ENCODE data around the gene BSDC1.

The BSDC1 gene

GRCh38 chr1:32337855-32338636 is 56.2 kb downstream of the BSDC1 start:
- no peak overlapping the region for H3K27ac ChIP-seq (ENCODE audit: insufficient read depth, low read length, poor library complexity, severe bottlenecking)
- no peak for DNase-seq

GRCh38 chr1:32336963-32337675 is 57.1 kb downstream of the BSDC1 start:
- no peak overlapping the region for H3K27ac ChIP-seq (ENCODE audit: insufficient read depth, low read length, poor library complexity, severe bottlenecking)
- peaks cover 11% of the 10 kb centered on the region for H3K36me3 ChIP-seq (ENCODE audit: control insufficient read depth, insufficient read depth, low read length)
- H3K4me3 ChIP-seq (ENCODE audit: insufficient read depth, low read depth, low read length, poor library complexity, severe bottlenecking) = no peak overlapping the region
- peaks cover 28% of the 10 kb centered on the region for H3K4me1 ChIP-seq (ENCODE audit: control insufficient read depth, insufficient read depth, low read length, poor library complexity, severe bottlenecking)
- DNase-seq = peak; percentile 53 to 59 (median 55)
- H3K9me3 ChIP-seq (ENCODE audit: control insufficient read depth, low read length) = no peaks in the 10 kb centered on the region
- H3K27me3 ChIP-seq (replicated peaks; ENCODE audit: control insufficient read depth, insufficient read depth, low read length, poor library complexity, severe bottlenecking) = no peaks in the 10 kb centered on the region

More at GRCh38 chr1:32337855-32338636, 56.2 kb downstream of the BSDC1 start:
- peaks cover 28% of the 10 kb centered on the region for H3K4me1 ChIP-seq (ENCODE audit: control insufficient read depth, insufficient read depth, low read length, poor library complexity, severe bottlenecking)
- H3K4me3 ChIP-seq (ENCODE audit: insufficient read depth, low read depth, low read length, poor library complexity, severe bottlenecking) = no peak overlapping the region
- no peaks in the 10 kb centered on the region for H3K9me3 ChIP-seq (ENCODE audit: control insufficient read depth, low read length)
- H3K27me3 ChIP-seq (replicated peaks; ENCODE audit: control insufficient read depth, insufficient read depth, low read length, poor library complexity, severe bottlenecking) = no peaks in the 10 kb centered on the region
- peaks cover 4% of the 10 kb centered on the region for H3K36me3 ChIP-seq (ENCODE audit: control insufficient read depth, insufficient read depth, low read length)

- peak overlapping the region; percentile 40 for H3K4me3 ChIP-seq (ENCODE audit: insufficient read depth, low read depth, low read length, poor library complexity, severe bottlenecking)
- peaks cover 17% of the 10 kb centered on the region for H3K36me3 ChIP-seq (ENCODE audit: control insufficient read depth, insufficient read depth, low read length)
- peaks cover 28% of the 10 kb centered on the region for H3K4me1 ChIP-seq (ENCODE audit: control insufficient read depth, insufficient read depth, low read length, poor library complexity, severe bottlenecking)
- H3K27ac ChIP-seq (ENCODE audit: insufficient read depth, low read length, poor library complexity, severe bottlenecking) = no peak overlapping the region
- no peaks in the 10 kb centered on the region for H3K9me3 ChIP-seq (ENCODE audit: control insufficient read depth, low read length)
- H3K27me3 ChIP-seq (replicated peaks; ENCODE audit: control insufficient read depth, insufficient read depth, low read length, poor library complexity, severe bottlenecking) = no peaks in the 10 kb centered on the region
- DNase-seq = no peak
Measured at GRCh38 chr1:32336591-32336932, 57.7 kb downstream of the BSDC1 start.

GRCh38 chr1:32335790-32336590 is 58.3 kb downstream of the BSDC1 start, which contains the start of gene MARCKSL1:
Gene MARCKSL1, minus strand, starts transcription at chr1:32336233. Its CDS starts 200 bp downstream, at chr1:32336033.
- Histone ChIP-seq H3K27me3 (replicated peaks; ENCODE audit: control insufficient read depth, insufficient read depth, low read length, poor library complexity, severe bottlenecking) (no peaks in the 10 kb centered on the region), H3K27ac (ENCODE audit: insufficient read depth, low read length, poor library complexity, severe bottlenecking) (peak within 1 kb of the TSS; percentile 65)
- peak; percentile 77 to 83 (median 78) for DNase-seq

GRCh38 chr1:32335535-32335789 is 58.8 kb downstream of the BSDC1 start:
- peaks cover 28% of the 10 kb centered on the region for H3K4me1 ChIP-seq (ENCODE audit: control insufficient read depth, insufficient read depth, low read length, poor library complexity, severe bottlenecking)
- peaks cover 28% of the 10 kb centered on the region for H3K36me3 ChIP-seq (ENCODE audit: control insufficient read depth, insufficient read depth, low read length)
- peak overlapping the region; percentile 62 for H3K4me3 ChIP-seq (ENCODE audit: insufficient read depth, low read depth, low read length, poor library complexity, severe bottlenecking)
- DNase-seq = no peak
- H3K27ac ChIP-seq (ENCODE audit: insufficient read depth, low read length, poor library complexity, severe bottlenecking) = no peak overlapping the region
- H3K27me3 ChIP-seq (replicated peaks; ENCODE audit: control insufficient read depth, insufficient read depth, low read length, poor library complexity, severe bottlenecking) = no peaks in the 10 kb centered on the region
- no peaks in the 10 kb centered on the region for H3K9me3 ChIP-seq (ENCODE audit: control insufficient read depth, low read length)

More at GRCh38 chr1:32335790-32336590, 58.3 kb downstream of the BSDC1 start, which contains the start of gene MARCKSL1:
- H3K36me3 ChIP-seq (ENCODE audit: control insufficient read depth, insufficient read depth, low read length) = peaks cover 22% of the 10 kb centered on the region
- peak within 1 kb of the TSS; percentile 62 for H3K4me3 ChIP-seq (ENCODE audit: insufficient read depth, low read depth, low read length, poor library complexity, severe bottlenecking)
- peaks cover 28% of the 10 kb centered on the region for H3K4me1 ChIP-seq (ENCODE audit: control insufficient read depth, insufficient read depth, low read length, poor library complexity, severe bottlenecking)
- H3K9me3 ChIP-seq (ENCODE audit: control insufficient read depth, low read length) = no peaks in the 10 kb centered on the region

- peak overlapping the region; percentile 62 for H3K4me3 ChIP-seq (ENCODE audit: insufficient read depth, low read depth, low read length, poor library complexity, severe bottlenecking)
- peaks cover 28% of the 10 kb centered on the region for H3K4me1 ChIP-seq (ENCODE audit: control insufficient read depth, insufficient read depth, low read length, poor library complexity, severe bottlenecking)
- H3K9me3 ChIP-seq (ENCODE audit: control insufficient read depth, low read length) = no peaks in the 10 kb centered on the region
- DNase-seq = peak; percentile 44 to 58 (median 55)
- H3K27me3 ChIP-seq (replicated peaks; ENCODE audit: control insufficient read depth, insufficient read depth, low read length, poor library complexity, severe bottlenecking) = no peaks in the 10 kb centered on the region
- peaks cover 32% of the 10 kb centered on the region for H3K36me3 ChIP-seq (ENCODE audit: control insufficient read depth, insufficient read depth, low read length)
- H3K27ac ChIP-seq (ENCODE audit: insufficient read depth, low read length, poor library complexity, severe bottlenecking) = peak overlapping the region; percentile 38
Measured at GRCh38 chr1:32334864-32335534, 59.2 kb downstream of the BSDC1 start.

- peaks cover 36% of the 10 kb centered on the region for H3K36me3 ChIP-seq (ENCODE audit: control insufficient read depth, insufficient read depth, low read length)
- peak overlapping the region; percentile 38 for H3K27ac ChIP-seq (ENCODE audit: insufficient read depth, low read length, poor library complexity, severe bottlenecking)
- no peak for DNase-seq
- peak overlapping the region; percentile 62 for H3K4me3 ChIP-seq (ENCODE audit: insufficient read depth, low read depth, low read length, poor library complexity, severe bottlenecking)
- no peaks in the 10 kb centered on the region for H3K27me3 ChIP-seq (replicated peaks; ENCODE audit: control insufficient read depth, insufficient read depth, low read length, poor library complexity, severe bottlenecking)
- peaks cover 28% of the 10 kb centered on the region for H3K4me1 ChIP-seq (ENCODE audit: control insufficient read depth, insufficient read depth, low read length, poor library complexity, severe bottlenecking)
- no peaks in the 10 kb centered on the region for H3K9me3 ChIP-seq (ENCODE audit: control insufficient read depth, low read length)
Measured at GRCh38 chr1:32334274-32334861, 59.9 kb downstream of the BSDC1 start.

- H3K4me1 ChIP-seq (ENCODE audit: control insufficient read depth, insufficient read depth, low read length, poor library complexity, severe bottlenecking) = peaks cover 28% of the 10 kb centered on the region
Measured at GRCh38 chr1:32333251-32333963, 60.8 kb downstream of the BSDC1 start.

More at GRCh38 chr1:32333251-32333963, 60.8 kb downstream of the BSDC1 start:
- DNase-seq = no peak
- peak overlapping the region; percentile 23 for H3K27ac ChIP-seq (ENCODE audit: insufficient read depth, low read length, poor library complexity, severe bottlenecking)
- no peaks in the 10 kb centered on the region for H3K27me3 ChIP-seq (replicated peaks; ENCODE audit: control insufficient read depth, insufficient read depth, low read length, poor library complexity, severe bottlenecking)
- peaks cover 46% of the 10 kb centered on the region for H3K36me3 ChIP-seq (ENCODE audit: control insufficient read depth, insufficient read depth, low read length)
- H3K4me3 ChIP-seq (ENCODE audit: insufficient read depth, low read depth, low read length, poor library complexity, severe bottlenecking) = no peak overlapping the region
- no peaks in the 10 kb centered on the region for H3K9me3 ChIP-seq (ENCODE audit: control insufficient read depth, low read length)
